IPS DF 6.9 (cell line): ENCODE results near the gene TNNT3.
"Not testable (repeated sequence)": the region's sequence is repeated elsewhere in the genome, so short reads cannot be mapped to it uniquely, and the experiment has no call there.

Source experiments
- DNase-seq: peaks from one replicate; pipeline ENCODE4 v3.0.0-alpha.2; 2013; ENCODE audit warnings: low read depth, low spot score
- H3K27ac ChIP-seq: one replicate; pipeline ENCODE4 v1.5.1; 2013; ENCODE audit warnings: low read length, control low read depth
- H3K27me3 ChIP-seq: 2 replicates; pipeline ENCODE4 v1.6.1; 2013; ENCODE audit warnings: mild to moderate bottlenecking, low read length; ENCODE audit not compliant: control insufficient read depth, insufficient read depth
- H3K36me3 ChIP-seq: 2 replicates; pipeline ENCODE4 v1.6.1; 2013; ENCODE audit warnings: low read length; ENCODE audit not compliant: control insufficient read depth, insufficient read depth
- H3K4me1 ChIP-seq: 2 replicates; pipeline ENCODE4 v1.6.1; 2013; ENCODE audit warnings: low read length; ENCODE audit not compliant: control insufficient read depth, insufficient read depth
- H3K4me3 ChIP-seq: 2 replicates; pipeline ENCODE4 v1.5.1; 2013; ENCODE audit warnings: mild to moderate bottlenecking, low read length
- H3K9me3 ChIP-seq: 2 replicates; pipeline ENCODE4 v1.6.1; 2013; ENCODE audit warnings: low read length, inconsistent platforms; ENCODE audit not compliant: control insufficient read depth, insufficient read depth
- WGBS: extraction: QIAGEN DNeasy Blood & Tissue Kit; methylation state at CpG from one replicate; pipeline ENCODE4 v1.1.7; 2013; ENCODE audit warnings: mixed read lengths, missing lambda C conversion rate; ENCODE audit not compliant: insufficient read length, insufficient coverage; 5-methylcytosine and 5-hydroxymethylcytosine counted together

Gene TNNT3

GRCh38 chr11:1919391-1920127, at the start of gene TNNT3:
TNNT3 (plus strand) TSS chr11:1919703; CDS start chr11:1922875, 3,172 bp downstream.
- Histone ChIP-seq H3K27me3 (no peaks in the 10 kb centered on the region), H3K9me3 (no peaks in the 10 kb centered on the region), H3K4me1 (peaks cover 3% of the 10 kb centered on the region), H3K27ac (no peak within 1 kb of the TSS), H3K4me3 (no peak within 1 kb of the TSS), H3K36me3 (no peaks in the 10 kb centered on the region)
- no peak for DNase-seq
- no CpG with 5 or more reads among the region's 31 CpGs for WGBS

- no peaks in the 10 kb centered on the region for H3K4me1 ChIP-seq
- no peak for DNase-seq
- no peaks in the 10 kb centered on the region for H3K9me3 ChIP-seq
- no peaks in the 10 kb centered on the region for H3K27me3 ChIP-seq
- no CpG with 5 or more reads among the region's 12 CpGs for WGBS
- H3K4me3 ChIP-seq: no peak overlapping the region
- no peaks in the 10 kb centered on the region; the same call in 1 of the 2 replicates for H3K36me3 ChIP-seq
- no peak overlapping the region for H3K27ac ChIP-seq
These were observed 49.2 kb upstream of the TNNT3 start for GRCh38 chr11:1870326-1870696.

DNA sequence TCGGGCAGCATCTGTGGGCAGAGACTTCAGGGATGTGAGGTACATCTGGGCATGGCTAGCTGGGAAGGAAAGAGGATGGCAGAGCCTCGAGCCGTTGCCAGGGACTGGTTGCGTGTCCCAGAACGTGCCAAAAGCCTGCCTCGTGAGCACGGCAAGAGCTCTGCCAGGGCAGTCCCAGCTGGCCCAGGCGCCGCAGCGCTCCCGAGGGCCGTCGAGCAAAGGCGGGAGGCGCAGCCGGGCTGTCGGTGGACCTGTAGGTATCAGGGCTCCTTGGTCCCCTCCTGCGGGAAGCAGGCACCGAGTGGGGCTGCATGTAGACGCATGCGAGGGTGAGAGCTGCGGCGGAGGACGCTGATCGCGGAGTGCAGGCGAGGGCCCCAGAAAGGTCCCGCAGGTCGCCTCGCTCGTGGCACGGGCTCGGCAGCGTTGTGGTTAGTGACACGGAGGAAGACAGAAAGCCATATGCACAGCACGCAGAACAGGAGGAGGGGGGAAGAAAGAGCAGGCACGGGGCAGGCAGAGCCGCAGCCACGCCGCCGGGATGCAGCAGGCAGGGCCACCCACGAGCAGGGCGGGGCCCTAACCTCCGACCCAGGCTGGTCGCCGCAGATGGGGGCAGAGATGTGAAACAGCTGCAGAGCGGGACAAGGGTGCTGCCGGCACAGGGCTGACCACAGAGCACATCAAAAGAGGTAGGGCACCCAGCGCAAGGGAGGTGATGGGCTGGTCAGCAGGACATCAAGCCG, 48.6 kb upstream of the TNNT3 start:
- Histone ChIP-seq H3K27me3 (no peaks in the 10 kb centered on the region), H3K27ac (no peak overlapping the region), H3K4me1 (no peaks in the 10 kb centered on the region), H3K4me3 (no peak overlapping the region), H3K9me3 (no peaks in the 10 kb centered on the region), H3K36me3 (no peaks in the 10 kb centered on the region; the same call in 1 of the 2 replicates)
- WGBS: no CpG with 5 or more reads among the region's 50 CpGs
- no peak for DNase-seq

DNA sequence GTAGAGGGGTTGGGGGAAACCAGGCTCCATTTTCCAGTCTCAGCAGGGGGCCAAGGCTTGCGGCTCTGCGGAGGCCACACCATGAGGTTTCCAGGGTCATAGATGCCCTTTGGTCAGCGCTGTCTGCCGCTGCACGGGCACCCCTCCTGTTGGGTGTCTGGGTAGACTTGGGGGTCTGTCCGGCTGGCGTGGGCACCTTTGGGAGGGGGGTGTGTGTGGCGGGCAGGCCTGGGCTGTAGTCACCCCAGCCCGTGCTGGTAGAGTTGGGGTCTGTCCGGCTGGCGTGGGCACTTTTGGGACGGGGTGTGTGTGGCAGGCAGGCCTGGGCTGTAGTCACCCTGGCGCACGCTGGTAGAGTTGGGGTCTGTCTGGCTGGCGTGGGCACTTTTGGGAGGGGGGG, 48.0 kb upstream of the TNNT3 start:
- Histone ChIP-seq H3K4me1 (no peaks in the 10 kb centered on the region), H3K9me3 (no peaks in the 10 kb centered on the region), H3K4me3 (no peak overlapping the region), H3K36me3 (no peaks in the 10 kb centered on the region; the same call in 1 of the 2 replicates), H3K27me3 (no peaks in the 10 kb centered on the region), H3K27ac (no peak overlapping the region)
- DNase-seq: no peak
- WGBS: no CpG with 5 or more reads among the region's 15 CpGs

GRCh38 chr11:1872267-1872985, 47.1 kb upstream of the TNNT3 start:
- no peaks in the 10 kb centered on the region for H3K9me3 ChIP-seq
- no peak overlapping the region for H3K4me3 ChIP-seq
- H3K27me3 ChIP-seq: no peaks in the 10 kb centered on the region
- no CpG with 5 or more reads among the region's 25 CpGs for WGBS
- no peak for DNase-seq
- H3K36me3 ChIP-seq: no peaks in the 10 kb centered on the region; the same call in 1 of the 2 replicates
- no peaks in the 10 kb centered on the region for H3K4me1 ChIP-seq
- H3K27ac ChIP-seq: no peak overlapping the region

DNA sequence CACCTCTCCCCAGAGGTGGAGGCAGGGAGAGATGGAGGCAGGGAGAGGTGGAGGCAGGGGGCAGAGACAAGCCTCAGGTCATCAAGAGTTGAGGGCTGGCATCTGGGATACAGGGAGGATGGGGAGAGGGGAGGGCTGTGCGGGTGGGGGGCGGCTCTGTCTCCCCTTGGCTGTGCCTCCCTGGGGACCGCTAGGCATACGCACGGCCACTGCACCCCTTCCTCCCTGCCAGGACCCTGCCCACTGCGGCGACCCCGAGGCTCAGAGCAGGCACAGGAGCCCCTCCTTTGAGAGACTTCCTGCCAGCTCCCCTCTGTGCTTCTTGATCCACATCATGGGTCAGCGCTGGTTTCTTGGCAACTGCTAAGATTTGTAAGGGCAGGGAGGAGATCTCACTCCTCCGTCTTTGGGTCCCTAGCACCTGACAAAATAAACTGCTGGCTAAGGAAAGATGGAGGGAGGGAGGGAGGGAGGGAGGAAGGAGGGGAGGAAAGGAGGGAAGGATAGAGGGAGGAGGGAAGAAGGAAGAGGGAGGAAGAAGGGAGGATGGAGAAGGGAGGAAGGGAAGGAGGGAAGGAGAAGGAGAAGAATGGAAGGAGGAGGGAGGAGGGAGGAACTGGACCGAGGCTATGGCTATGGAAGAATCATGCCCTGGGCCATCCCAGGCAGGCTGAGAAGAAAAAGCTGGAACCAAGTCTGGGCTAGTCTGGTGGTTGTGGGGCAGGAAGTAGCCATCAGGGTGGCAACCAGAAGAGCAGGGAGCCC, 46.3 kb upstream of the TNNT3 start:
- no CpG with 5 or more reads among the region's 11 CpGs for WGBS
- Histone ChIP-seq H3K4me1 (no peaks in the 10 kb centered on the region), H3K27me3 (no peaks in the 10 kb centered on the region), H3K9me3 (no peaks in the 10 kb centered on the region), H3K27ac (no peak overlapping the region), H3K4me3 (no peak overlapping the region), H3K36me3 (no peaks in the 10 kb centered on the region; the same call in 1 of the 2 replicates)
- no peak for DNase-seq

DNA sequence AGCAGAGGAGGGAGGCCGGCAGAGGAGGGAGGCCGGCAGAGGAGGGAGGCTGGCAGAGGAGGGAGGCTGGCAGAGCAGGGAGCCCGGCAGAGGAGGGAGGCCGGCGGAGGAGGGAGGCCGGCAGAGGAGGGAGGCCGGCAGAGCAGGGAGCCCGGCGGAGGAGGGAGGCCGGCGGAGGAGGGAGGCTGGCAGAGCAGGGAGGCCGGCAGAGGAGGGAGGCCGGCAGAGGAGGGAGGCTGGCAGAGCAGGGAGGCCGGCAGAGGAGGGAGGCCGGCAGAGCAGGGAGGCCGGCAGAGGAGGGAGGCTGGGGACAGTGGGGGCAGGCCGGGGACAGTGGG, 45.7 kb upstream of the TNNT3 start:
- not testable (repeated sequence) for H3K9me3 ChIP-seq, DNase-seq, H3K36me3 ChIP-seq, H3K27me3 ChIP-seq, H3K27ac ChIP-seq, H3K4me1 ChIP-seq, H3K4me3 ChIP-seq
- WGBS: no CpG with 5 or more reads among the region's 17 CpGs

GRCh38 chr11:1874441-1875092, 44.9 kb upstream of the TNNT3 start:
- not testable (repeated sequence) for H3K36me3 ChIP-seq, H3K9me3 ChIP-seq, DNase-seq, H3K27ac ChIP-seq, H3K4me3 ChIP-seq, H3K27me3 ChIP-seq, H3K4me1 ChIP-seq
- no CpG with 5 or more reads among the region's 17 CpGs for WGBS

DNA sequence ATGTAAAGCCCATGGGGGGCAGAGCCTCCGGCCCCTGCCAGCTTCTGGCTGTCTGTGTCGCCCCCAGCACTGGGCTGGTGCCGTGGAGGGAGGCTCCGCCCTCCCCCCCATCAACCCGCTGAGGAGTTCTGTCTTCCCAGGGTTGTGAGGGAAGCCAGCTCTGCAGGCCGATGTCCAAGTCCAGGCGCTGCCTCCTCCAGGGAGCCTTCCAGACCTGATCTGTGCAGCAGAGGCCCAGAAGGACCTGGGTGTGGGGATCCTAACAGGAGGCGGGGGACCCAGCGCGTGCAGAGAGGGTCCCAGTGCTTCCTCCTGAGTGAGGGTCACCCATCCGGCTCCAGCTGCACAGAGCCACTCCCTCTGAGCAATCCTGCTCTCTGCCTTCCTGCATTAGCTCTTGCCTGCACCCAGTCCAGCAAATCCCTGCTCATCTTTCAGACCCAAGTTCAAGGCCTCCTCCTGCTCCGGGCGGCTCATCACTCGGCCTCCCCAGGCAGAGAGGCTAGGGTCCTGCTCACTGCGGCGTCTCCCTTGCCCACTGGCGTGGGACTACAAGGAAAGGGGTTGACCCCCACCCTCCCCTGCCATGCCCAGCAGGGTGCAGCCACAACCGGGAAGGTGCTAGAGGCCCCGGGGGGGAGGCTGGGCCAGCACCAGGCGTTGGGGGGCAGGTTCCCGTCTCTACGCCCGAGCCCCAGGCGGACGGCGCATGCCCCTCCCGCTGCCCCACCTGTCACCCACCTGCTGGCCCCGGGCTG, 44.2 kb upstream of the TNNT3 start:
- DNase-seq: no peak
- no CpG with 5 or more reads among the region's 28 CpGs for WGBS
- H3K27ac ChIP-seq: no peak overlapping the region
- no peak overlapping the region for H3K4me3 ChIP-seq
- no peaks in the 10 kb centered on the region for H3K9me3 ChIP-seq
- no peaks in the 10 kb centered on the region; the same call in 1 of the 2 replicates for H3K36me3 ChIP-seq
- no peaks in the 10 kb centered on the region for H3K4me1 ChIP-seq
- no peaks in the 10 kb centered on the region for H3K27me3 ChIP-seq
